G401.6 (cell line): ENCODE data around the gene TRMO.

Source experiments
- FAIRE-seq: peaks from 2 replicates; lab custom pipeline; 2012; peaks lifted over from hg19 to GRCh38; lab: Jason Lieb, UNC

Gene TRMO

GRCh38 chr9:97858826-97859225 lies 63.5 kb downstream of the TRMO start:
- no peak for FAIRE-seq

DNA sequence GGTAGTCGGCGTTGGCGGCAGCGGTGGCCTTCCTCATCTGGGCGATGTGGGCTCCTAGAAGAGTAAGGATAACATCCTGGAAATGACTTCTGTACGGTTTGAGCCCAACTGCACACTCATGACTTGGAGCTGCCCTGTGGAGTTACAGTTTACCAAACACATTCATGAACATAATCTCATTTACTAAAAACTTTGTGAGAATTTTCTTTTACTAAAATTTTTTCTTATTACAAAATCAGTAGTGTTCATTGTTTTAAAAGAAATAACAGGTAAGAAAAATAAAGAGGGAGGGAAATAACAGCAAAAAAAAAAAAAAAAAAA lies 63.9 kb downstream of the TRMO start:
- FAIRE-seq, result no peak

GRCh38 chr9:97857606-97858392 lies 64.5 kb downstream of the TRMO start:
- no peak for FAIRE-seq

DNA sequence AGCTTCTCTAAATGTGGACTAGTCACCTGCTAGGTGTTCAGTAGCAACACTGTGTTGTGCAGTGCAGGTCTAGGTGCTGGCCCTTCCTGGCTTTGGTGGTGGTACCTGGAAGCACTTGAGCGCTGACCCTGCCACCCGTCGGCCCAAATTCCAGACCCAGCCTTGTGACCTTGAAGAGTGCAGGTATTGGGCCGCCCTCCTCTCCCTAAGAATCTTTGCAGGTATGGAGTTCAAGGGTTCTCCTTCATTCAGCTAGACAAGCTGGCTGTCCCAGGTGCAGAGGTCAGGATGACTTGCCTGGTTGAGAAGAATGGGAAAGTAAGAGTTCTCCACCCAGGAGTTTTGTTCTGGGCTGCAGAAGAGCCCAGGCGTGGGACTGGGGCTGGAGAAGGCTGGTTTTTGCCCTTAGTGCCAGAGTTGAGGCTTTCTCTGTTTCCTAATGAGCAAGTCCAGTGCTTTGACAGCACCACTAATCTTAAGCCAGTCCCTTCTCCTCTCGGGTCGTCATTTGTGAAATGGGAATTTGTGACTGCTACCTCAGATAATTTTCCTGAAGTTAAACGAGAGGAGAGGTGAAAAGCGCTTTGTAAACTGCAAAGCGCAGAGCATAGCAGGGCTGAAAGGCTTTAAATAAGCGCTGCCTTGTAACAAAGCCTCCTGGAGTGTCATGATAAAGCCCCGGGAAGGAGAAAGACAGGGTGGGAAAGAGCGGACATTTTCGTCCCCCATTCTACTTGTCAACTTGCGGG lies 65.3 kb downstream of the TRMO start:
- FAIRE-seq, result no peak

DNA sequence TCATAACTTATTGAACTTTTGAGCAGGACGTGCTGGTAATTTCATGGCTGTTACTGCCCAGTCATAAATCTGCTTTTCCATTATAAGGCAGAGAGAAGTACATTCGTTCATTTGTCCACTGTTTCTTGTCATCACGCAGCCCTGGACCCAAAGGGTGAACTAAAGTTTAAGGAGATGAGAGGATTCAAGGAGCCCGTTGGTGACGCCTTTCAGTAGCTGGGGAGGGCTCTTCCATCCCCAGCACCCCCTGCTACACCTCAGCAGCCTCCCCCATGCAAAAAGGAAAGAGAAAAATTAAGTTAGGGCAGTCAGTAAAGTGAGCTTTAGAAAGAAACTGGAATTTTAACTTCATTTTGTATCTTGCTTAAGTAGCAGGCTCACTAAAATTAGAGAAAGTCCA lies 66.4 kb downstream of the TRMO start:
- no peak for FAIRE-seq

- FAIRE-seq, result no peak
Measured at GRCh38 chr9:97855486-97855875, 66.8 kb downstream of the TRMO start.

- no peak for FAIRE-seq
Measured at GRCh38 chr9:97854696-97855485, 67.4 kb downstream of the TRMO start.
